Hepatocyte (in vitro differentiated cells): Measurements from ENCODE around the gene SSPN. TPM values are rescaled to one million over a fixed set of nuclear protein-coding genes. Genes with fewer than 3 reads are reported as not detected.

Source experiments
- DNase-seq: peaks from one replicate; pipeline ENCODE4 v3.0.0-alpha.2; 2016; ENCODE audit warnings: low spot score
- H2AFZ ChIP-seq: fragments of 200-600 bp; sonication (generic); 2 replicates; pipeline ENCODE4 v1.6.0; 2016; ENCODE audit warnings: antibody characterized with exemption, mild to moderate bottlenecking
- H3K27ac ChIP-seq: fragments of 200-600 bp; sonication (generic); 2 replicates; pipeline ENCODE4 v1.5.1; 2016; ENCODE audit warnings: mild to moderate bottlenecking
- H3K27me3 ChIP-seq: fragments of 200-600 bp; sonication (generic); 2 replicates; pipeline ENCODE4 v1.6.1; 2016
- H3K36me3 ChIP-seq: fragments of 200-600 bp; sonication (generic); replicated peaks from 2 replicates; pipeline ENCODE4 v1.5.1; 2016; ENCODE audit warnings: low read depth; ENCODE audit not compliant: insufficient read depth
- H3K4me1 ChIP-seq: fragments of 200-600 bp; sonication (generic); 2 replicates; pipeline ENCODE4 v1.5.1; 2016; ENCODE audit warnings: mild to moderate bottlenecking, moderate library complexity; ENCODE audit not compliant: insufficient read depth
- H3K4me2 ChIP-seq: fragments of 200-600 bp; sonication (generic); 2 replicates; pipeline ENCODE4 v1.6.0; 2016
- H3K4me3 ChIP-seq: fragments of 200-600 bp; sonication (generic); 2 replicates; pipeline ENCODE4 v1.5.1; 2016; ENCODE audit warnings: mild to moderate bottlenecking
- H3K79me2 ChIP-seq: fragments of 200-600 bp; sonication (generic); 2 replicates; pipeline ENCODE4 v1.6.0; 2017; ENCODE audit warnings: mild to moderate bottlenecking
- H3K9me2 ChIP-seq: fragments of 200-600 bp; sonication (generic); replicated peaks from 2 replicates; pipeline ENCODE4 v1.6.0; 2017; ENCODE audit warnings: mild to moderate bottlenecking; ENCODE audit not compliant: insufficient read depth
- H3K9me3 ChIP-seq: fragments of 200-600 bp; sonication (generic); 2 replicates; pipeline ENCODE4 v1.5.1; 2016; ENCODE audit warnings: low read depth, mild to moderate bottlenecking
- H4K20me1 ChIP-seq: fragments of 200-600 bp; sonication (generic); 2 replicates; pipeline ENCODE4 v1.6.0; 2016; ENCODE audit warnings: mild to moderate bottlenecking; ENCODE audit not compliant: insufficient read depth, poor library complexity, severe bottlenecking
- EZH2 ChIP-seq: fragments of 200-600 bp; sonication (generic); IDR thresholded peaks from 2 replicates; pipeline ENCODE4 v1.6.1; 2016; ENCODE audit warnings: antibody characterized with exemption, mild to moderate bottlenecking, borderline replicate concordance
- EZH2phosphoT487 ChIP-seq: fragments of 200-600 bp; sonication (generic); IDR thresholded peaks from one replicate; pipeline ENCODE4 v1.6.1; 2018; ENCODE audit warnings: antibody characterized with exemption, mild to moderate bottlenecking, low read depth, moderate library complexity; ENCODE audit not compliant: unreplicated experiment, severe bottlenecking
- WGBS: methylation state at CpG from one replicate; pipeline ENCODE4 v1.1.6; 2016; ENCODE audit warnings: low lambda C conversion rate; ENCODE audit errors: missing lambda C conversion rate; 5-methylcytosine and 5-hydroxymethylcytosine counted together
- polyA plus RNA-seq: library from polyadenylated mRNA; unstranded; fragments of >200 nt; fragmentation: Nextera tagmentation; extraction: Ambion mirVana; gene quantifications from 2 replicates; pipeline ENCODE4 v1.2.1, GENCODE V29; 2016
- total RNA-seq: library from RNA; depleted of rRNA; stranded (reverse); fragments of >200 nt; gene quantifications from 2 replicates; pipeline ENCODE4 v1.2.3, GENCODE V29; 2014
- TF ChIP-seq, protein P1 (sequence below): fragments of 200-600 bp; sonication (generic); IDR thresholded peaks from 2 replicates; pipeline ENCODE4 v1.5.1; 2016; ENCODE audit warnings: antibody characterized with exemption, mild to moderate bottlenecking; ENCODE audit not compliant: poor library complexity

Gene SSPN
- total and polyA plus RNA-seq, 2 experiments from 2014 or later: 1.7 to 12.5 TPM

- Histone ChIP-seq H3K4me2 (no peak overlapping the region), H3K79me2 (no peaks in the 10 kb centered on the region), H3K4me3 (no peak overlapping the region), H4K20me1 (no peaks in the 10 kb centered on the region), H3K27me3 (peaks cover 3% of the 10 kb centered on the region), H3K36me3 (no peaks in the 10 kb centered on the region), H3K9me3 (no peaks in the 10 kb centered on the region), H3K27ac (no peak overlapping the region), H3K4me1 (no peaks in the 10 kb centered on the region), H3K9me2 (no peaks in the 10 kb centered on the region), H2AFZ (no peak overlapping the region)
- no peak for TF ChIP-seq EZH2
- TF ChIP-seq, protein P1, sequence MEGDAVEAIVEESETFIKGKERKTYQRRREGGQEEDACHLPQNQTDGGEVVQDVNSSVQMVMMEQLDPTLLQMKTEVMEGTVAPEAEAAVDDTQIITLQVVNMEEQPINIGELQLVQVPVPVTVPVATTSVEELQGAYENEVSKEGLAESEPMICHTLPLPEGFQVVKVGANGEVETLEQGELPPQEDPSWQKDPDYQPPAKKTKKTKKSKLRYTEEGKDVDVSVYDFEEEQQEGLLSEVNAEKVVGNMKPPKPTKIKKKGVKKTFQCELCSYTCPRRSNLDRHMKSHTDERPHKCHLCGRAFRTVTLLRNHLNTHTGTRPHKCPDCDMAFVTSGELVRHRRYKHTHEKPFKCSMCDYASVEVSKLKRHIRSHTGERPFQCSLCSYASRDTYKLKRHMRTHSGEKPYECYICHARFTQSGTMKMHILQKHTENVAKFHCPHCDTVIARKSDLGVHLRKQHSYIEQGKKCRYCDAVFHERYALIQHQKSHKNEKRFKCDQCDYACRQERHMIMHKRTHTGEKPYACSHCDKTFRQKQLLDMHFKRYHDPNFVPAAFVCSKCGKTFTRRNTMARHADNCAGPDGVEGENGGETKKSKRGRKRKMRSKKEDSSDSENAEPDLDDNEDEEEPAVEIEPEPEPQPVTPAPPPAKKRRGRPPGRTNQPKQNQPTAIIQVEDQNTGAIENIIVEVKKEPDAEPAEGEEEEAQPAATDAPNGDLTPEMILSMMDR: no peak
- no peak for TF ChIP-seq EZH2phosphoT487
- DNase-seq: no peak
- WGBS: 100% methylated on average over 2 of the region's 2 CpGs
These were observed 17.6 kb downstream of the SSPN start for GRCh38 chr12:26212988-26213387.

DNA sequence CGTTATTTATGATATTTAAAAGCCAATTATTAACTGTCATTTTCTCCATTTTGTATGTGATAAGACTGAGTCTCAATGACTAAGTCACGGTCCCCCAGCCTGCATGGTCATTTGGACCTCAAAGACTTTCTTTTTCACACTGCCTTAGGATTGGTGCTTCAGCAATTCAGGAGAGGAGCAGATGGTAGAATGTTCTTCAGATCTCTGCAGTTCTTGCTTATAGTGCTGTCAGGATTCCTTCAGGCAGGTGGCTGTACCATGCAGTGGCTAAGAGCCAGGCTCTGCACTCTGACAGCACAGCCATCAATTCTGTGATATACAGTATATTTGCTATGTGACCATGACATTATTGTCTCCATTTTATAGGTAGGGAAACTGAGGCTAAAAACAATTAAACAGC, 18.7 kb downstream of the SSPN start:
- TF ChIP-seq, protein P1: no peak
- TF ChIP-seq EZH2 (no peak), EZH2phosphoT487 (no peak)
- no peaks in the 10 kb centered on the region for H3K4me1 ChIP-seq
- H3K9me2 ChIP-seq: no peaks in the 10 kb centered on the region
- no peak overlapping the region for H3K27ac ChIP-seq
- H3K4me3 ChIP-seq: no peak overlapping the region
- H2AFZ ChIP-seq: no peak overlapping the region
- H3K27me3 ChIP-seq: peaks cover 3% of the 10 kb centered on the region
- WGBS: 70% methylated on average over 2 of the region's 2 CpGs
- no peak for DNase-seq
- no peaks in the 10 kb centered on the region for H3K9me3 ChIP-seq
- no peaks in the 10 kb centered on the region for H3K36me3 ChIP-seq
- no peak overlapping the region for H3K4me2 ChIP-seq
- H4K20me1 ChIP-seq: no peaks in the 10 kb centered on the region
- H3K79me2 ChIP-seq: no peaks in the 10 kb centered on the region

- Histone ChIP-seq H3K4me2 (no peak overlapping the region), H4K20me1 (no peaks in the 10 kb centered on the region), H3K27me3 (peaks cover 10% of the 10 kb centered on the region), H3K4me1 (no peaks in the 10 kb centered on the region), H3K79me2 (no peaks in the 10 kb centered on the region), H3K36me3 (no peaks in the 10 kb centered on the region), H3K27ac (no peak overlapping the region), H3K9me3 (no peaks in the 10 kb centered on the region), H3K4me3 (no peak overlapping the region), H3K9me2 (no peaks in the 10 kb centered on the region), H2AFZ (no peak overlapping the region)
- no peak for DNase-seq
- TF ChIP-seq EZH2: no peak
- no peak for TF ChIP-seq EZH2phosphoT487
- TF ChIP-seq, protein P1: no peak
- 82% methylated on average over 6 of the region's 6 CpGs for WGBS
These were observed 24.4 kb downstream of the SSPN start for GRCh38 chr12:26219736-26220135.

GRCh38 chr12:26224657-26225056, 29.3 kb downstream of the SSPN start:
- no peak overlapping the region for H3K4me2 ChIP-seq
- no peaks in the 10 kb centered on the region for H3K79me2 ChIP-seq
- H3K27me3 ChIP-seq: peaks cover 23% of the 10 kb centered on the region
- peaks cover 15% of the 10 kb centered on the region for H3K4me1 ChIP-seq
- no peak overlapping the region for H3K27ac ChIP-seq
- no peak overlapping the region for H3K4me3 ChIP-seq
- H3K36me3 ChIP-seq: no peaks in the 10 kb centered on the region
- no peaks in the 10 kb centered on the region for H3K9me2 ChIP-seq
- 89% methylated on average over 5 of the region's 5 CpGs for WGBS
- no peak overlapping the region for H2AFZ ChIP-seq
- no peak for DNase-seq
- no peaks in the 10 kb centered on the region for H4K20me1 ChIP-seq
- TF ChIP-seq EZH2 (no peak), EZH2phosphoT487 (no peak)
- TF ChIP-seq, protein P1: no peak
- H3K9me3 ChIP-seq: no peaks in the 10 kb centered on the region
